ENCODE data around the gene LDB2.

Gene LDB2

DNA sequence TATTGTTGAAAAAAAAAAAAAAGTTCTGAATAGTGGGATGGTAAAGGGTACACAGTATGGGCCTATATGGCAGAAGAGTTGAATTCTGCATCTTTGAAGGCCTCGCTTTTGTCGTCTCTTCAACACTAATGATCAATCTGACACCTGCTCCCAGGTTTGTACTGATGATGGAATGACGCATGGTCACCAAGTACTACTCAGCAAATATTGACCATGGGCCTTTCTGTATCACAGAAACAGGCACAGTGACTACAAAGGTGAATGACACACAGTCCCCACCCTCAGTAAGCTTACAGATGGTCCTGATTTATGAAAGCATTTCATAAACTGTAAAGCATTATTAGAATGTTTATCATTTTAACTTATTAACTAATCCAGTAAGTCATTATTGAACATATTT, 152.6 kb downstream of the LDB2 start:
- DNase-seq = no peak

GRCh38 chr4:16745009-16745635, 153.3 kb downstream of the LDB2 start:
- no peak for DNase-seq

DNA sequence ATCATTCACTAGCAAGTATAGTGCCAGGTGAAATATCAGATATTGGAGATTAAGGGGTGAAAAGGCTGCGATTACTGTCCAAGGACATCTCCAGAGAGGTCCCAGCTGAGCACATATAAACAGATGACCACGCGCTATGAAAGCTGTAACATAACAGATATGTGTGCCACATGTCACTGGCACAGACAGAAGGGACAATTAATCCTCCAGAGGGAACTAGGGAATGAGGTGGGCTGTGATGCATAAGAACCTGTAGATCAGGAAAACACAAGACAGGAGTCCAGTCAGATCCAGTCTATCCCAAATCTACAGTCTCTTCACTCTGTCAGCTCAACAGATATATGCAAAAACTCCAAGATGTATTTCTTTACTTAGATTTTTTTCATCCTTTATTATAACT, 157.2 kb downstream of the LDB2 start:
- no peak for DNase-seq

DNA sequence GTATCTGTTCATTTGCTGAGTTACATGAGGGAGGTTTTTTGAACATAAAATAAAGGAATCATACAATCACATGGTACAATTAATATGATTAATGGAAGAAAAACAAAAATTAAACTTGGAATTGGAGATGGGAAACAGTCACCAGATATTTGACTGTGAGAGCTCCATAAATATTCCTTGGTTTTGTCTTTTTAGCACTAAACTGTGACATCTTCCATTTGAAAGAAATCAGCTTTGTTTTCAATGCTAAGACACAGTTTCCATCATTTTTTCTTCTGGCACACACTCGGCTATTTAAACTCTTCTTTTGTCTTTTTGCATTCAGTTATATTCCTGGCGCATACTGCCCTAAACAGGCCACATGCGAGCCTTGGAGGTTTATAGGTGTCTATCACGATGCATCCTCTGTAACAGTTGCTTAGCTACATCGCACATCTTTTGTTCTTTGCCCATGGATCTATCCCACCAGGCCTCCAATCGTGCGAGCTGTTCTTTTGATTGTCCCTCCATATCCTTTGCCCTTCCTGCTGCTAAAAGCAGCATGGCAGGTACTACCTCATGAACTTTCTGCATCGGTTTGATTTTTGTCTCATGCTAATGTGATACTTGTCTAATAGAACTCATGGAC, 158.3 kb downstream of the LDB2 start:
- no peak for DNase-seq

DNA sequence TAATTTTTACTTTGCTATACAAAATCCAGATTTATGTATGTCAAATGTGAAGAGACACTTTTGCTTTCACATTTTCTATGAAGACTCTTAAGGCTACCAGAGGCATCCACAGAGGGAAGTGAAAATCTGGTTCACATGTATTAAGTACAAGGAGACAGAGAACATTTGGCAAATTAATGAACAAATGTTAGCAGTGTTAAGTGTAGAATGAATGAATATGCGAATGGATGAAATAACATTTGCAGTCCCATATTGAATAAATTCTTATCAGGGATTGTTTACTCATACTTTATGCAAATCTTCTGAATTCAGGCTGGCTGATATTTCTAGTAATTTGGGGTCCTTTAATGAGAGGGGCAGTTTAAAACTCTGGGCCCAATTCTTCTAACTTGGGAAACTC, 159.9 kb downstream of the LDB2 start:
- no peak for DNase-seq

DNA sequence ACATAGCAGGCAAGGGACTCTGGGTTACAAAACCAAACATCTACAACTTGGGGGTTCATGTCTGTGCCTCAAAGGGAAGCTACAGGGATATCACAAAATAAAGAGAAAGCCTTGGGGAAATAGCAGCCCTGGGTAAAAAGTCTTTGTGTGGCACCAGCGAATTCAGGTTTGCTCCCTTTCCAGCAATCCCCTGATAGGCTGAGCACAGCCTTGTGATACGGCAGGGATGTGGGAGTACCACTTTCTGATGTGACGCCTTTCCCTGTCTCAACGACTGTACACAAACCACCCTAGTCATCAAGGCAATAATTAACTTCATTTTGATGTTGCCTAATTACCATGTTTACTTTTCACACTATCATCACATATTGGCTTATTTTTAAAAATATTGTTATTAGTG, 164.9 kb downstream of the LDB2 start:
- no peak for DNase-seq

DNA sequence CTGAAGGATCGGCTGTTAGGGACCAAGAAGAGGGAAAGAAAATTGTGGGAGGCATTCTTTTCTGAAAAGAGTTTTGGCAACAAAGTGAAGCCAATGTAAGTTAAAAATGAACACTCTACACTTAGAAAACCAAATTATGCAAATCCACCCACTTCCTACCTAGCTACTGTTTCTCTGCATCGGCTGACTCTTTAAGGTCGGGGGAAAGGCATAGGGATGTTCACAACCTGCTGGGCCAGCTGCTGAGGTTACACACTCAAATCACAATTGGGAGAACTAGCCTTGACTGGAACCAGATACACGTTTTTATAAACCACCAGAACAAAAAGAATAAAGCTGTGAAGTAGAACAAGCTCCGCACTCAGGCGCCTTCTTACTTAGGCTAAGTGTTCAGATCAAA, 165.7 kb downstream of the LDB2 start:
- DNase-seq = no peak

DNA sequence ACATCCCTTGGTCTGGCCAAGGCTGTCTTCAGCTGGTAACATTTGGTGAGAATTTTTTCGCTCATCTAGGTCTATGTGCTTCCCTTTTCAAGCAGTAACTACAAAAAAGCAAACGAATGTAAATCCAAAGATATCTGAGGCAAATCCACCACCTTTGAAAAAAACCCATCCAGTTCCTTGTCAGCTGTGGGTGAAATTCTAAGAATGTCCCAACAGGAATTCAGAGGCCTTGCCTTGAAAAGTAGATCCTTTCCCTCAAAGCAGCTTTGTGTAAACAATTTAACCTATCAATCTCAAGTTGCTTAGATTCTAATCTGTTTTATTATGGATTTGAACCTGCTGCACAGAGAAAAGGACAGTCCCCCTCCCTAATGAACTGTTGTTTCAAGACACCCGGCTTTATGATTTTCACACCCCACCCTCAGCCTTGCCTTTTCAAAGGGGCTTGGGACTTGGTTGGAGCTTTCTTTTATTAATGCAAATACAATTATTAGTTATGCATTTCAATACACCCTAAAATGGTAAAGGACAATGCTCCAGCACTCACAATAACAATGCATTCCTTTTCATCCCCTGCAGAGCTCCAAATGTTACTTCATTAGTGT, 166.6 kb downstream of the LDB2 start:
- no peak for DNase-seq

DNA sequence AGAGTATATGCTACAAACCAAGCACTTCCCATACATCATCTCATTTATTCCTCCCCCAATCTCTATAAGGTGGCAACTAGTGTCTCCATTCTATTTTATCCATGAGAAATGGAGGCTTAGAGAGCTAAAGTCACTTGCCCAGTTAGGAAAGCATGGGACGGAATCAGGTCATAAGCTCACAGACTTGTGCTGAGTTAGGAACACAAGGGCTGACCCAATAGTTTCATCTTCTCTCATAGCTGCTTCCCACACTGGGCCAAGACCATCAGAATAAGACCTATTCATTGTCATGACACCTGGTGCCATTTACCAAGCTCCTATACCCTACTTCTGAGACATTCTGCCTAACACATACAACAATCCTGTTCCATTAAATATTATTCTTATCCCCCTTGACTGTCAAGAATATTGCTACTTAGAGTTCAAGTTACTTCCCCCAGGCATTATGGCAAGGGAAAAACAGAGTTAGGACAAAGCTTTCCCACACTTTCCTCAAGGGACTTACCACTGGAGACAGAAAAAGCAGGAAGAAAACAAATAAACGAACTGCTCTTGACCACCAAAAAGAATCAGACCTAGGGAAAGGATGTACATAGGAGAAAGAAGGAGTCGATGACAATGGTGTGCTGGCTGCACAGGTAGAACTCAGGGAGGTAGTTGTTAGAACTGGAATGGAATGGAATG, 167.8 kb downstream of the LDB2 start:
- DNase-seq = no peak

DNA sequence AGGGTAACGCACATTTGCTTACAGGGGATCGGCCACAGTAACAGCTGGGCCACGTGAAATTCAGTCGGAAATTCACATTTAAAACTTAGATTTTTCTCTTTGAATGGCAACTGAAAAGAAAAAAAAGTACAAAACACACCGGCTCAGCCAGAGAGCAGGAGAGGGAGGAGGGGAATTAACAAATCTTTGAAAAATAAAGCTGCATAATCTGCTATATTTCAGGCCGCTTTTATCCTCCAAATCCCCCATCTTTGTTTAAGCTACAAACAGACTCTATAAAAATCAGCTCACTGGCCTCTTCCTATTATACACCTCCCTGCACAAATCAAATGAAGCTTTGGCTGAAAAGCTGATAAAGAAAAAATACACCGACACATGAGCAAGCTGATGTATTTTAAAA, 169.1 kb downstream of the LDB2 start:
- DNase-seq = no peak

DNA sequence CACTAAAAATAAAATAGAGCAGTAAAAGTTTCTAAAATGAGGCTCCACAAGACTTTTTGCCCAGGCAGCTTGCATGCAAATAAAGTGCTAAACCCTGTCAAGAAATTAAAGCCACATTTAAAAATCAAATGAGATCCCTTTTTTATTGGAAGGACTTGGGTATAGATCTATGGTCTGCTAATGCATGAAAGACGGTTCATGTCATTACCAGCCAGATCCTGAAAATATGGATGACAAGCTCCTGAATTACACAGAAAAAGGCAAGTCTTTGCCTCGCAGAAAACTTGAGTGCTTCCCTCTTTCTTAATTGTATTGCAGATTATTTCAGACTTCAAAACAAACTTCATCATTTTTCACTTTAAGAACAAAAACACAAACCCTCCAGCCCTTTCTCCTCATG, 169.6 kb downstream of the LDB2 start:
- no peak for DNase-seq

DNA sequence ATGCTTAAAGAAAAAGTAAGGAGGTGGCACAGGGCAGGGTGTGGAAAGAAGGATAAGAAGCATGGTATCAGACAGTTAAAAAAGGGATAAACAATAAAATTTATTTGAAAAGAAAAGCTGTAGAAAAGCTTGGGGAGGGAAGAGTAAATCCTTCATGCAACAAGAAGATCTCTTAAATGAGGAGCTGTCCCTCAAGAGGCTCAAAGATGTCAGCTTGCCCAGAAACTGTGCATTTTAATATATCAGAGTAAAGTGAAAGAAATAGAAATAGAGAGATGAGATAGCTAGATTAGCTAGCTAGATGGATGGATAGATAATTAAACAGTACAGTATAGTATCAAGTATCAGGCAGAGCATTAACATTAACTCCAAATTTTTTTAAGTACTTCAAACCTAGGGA, 170.3 kb downstream of the LDB2 start:
- no peak for DNase-seq

GRCh38 chr4:16727218-16727617, 171.2 kb downstream of the LDB2 start:
- no peak for DNase-seq

- no peak for DNase-seq
These were observed 171.9 kb downstream of the LDB2 start for GRCh38 chr4:16726368-16727050.

GRCh38 chr4:16725252-16725651, 173.2 kb downstream of the LDB2 start:
- DNase-seq = no peak

DNA sequence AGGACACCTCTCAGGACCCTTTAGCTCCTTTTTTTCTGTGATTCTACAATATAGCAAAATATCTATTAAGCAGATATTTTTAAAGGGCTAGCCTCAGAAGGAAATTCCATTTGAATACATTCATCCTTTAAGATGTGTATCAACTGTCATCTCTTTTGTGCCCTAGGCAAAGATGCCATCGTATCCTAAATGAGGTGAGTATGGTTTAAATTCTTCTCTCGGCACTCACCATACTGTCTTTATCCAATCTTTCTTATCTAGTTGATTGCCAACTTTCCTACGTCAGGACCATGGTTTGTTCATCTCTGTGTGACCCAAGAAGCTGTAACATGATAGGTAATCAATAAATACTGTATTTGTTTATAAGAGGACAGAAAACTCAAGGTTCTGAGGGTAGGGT, 176.0 kb downstream of the LDB2 start:
- DNase-seq = no peak

DNA sequence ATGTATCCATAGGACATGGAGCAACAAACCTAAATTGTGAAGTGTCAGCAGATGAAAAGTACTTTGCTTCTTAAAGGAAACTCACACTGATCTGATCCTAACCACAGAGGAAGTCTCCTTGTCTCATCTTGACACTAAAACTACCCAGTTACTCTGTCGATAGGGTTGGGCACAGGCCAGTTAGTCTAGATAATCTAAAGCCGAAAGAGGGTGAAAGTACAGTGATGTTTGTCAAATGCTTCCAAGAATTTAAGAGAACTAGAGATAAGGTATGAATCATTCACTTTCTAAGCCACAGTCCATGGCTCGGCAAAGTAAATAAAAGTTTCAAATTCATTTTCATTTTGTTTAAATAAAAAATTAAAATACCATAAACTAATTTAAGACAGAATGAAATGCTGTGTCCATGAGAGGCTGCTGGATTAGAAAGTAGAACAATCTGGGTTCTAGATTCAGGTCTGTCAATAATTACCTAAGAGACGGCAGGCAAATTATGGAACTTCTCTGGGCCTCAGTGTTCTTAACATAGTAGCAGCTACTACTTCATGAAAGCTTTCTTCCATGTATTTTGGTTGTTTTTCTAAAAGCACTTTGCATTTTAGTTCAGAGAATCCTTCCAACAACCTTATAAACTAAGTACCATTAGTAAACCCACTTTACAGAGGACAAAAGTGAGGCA, 176.7 kb downstream of the LDB2 start:
- DNase-seq = no peak

DNA sequence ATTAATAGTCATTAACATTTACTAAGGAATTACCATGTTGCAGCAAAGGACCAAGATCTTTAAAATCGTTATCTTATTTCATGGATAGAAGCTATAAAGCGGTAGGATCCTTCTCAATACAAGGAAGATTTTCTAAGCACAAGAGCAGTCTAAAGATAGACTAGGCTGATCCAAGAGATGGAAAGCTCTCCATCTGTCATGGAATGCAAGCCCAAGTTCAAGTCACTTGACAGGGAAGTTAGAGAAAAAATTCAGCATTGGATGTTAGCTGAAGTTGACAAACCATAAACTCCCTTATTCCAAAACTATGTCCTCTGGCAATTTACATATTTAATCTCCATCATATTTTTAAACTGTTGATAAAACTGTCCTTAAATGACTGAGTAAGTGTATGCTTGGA, 177.7 kb downstream of the LDB2 start:
- DNase-seq = no peak

DNA sequence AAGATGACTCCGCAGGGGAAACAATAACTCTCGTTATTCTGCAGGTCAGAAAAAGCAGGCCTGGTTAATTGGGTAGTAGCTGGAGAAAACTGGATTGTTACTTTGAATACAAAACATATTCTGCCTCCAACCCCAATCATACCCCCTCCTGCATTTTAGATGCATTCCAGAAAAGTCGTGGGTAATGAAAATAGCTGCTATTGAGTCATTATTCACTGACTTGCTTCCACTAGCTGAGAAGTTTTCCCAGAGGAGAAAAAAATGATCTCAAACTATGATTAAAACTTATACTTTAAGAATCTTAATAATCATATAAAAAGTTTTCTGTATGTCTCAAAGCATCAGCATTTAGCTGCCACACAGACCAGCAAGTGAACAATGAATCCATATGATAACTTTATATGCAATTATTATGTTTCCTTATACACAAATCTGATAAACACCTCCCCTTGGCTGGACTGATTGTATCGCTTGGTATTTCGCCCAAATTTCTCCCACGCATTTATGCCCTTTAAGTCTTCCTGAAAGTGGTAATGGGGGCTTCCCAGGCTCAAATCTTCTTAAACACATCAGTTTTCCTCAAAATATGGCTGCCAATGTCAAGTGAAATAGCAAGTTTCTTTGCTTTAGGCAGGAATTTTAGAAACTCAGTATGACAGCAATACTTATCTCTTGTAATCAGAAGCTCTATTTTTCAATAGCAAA, 181.0 kb downstream of the LDB2 start:
- no peak for DNase-seq

GRCh38 chr4:16715482-16715881, 183.0 kb downstream of the LDB2 start:
- no peak for DNase-seq

GRCh38 chr4:16714191-16714590, 184.3 kb downstream of the LDB2 start:
- DNase-seq = no peak

DNA sequence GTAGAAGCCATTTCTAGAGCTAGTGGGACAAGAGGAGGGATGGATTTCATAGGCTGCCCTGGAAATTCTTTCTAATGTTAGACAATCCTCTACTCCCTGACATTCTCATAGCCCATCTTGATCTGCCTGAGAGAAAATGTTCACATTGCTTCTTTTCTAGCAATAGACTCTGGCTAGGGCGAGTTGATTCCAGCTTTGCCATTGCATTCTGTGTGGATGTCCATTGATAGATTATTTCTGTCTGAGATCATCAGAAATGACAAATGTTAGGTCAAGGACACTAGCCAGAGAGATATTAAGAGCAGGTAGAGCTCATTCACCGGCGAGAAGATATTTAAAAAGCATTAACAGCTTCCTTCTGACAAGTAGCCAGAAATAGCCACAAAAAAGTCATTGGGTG, 184.7 kb downstream of the LDB2 start:
- DNase-seq = no peak
